MV-4-11 (cell line): ENCODE results near the gene ROBO1.
"Not testable (repeated sequence)": the region's sequence is repeated elsewhere in the genome, so short reads cannot be mapped to it uniquely, and the experiment has no call there.

ENCODE experiments used
- DNase-seq: peaks from one replicate; lab custom pipeline; 2025; lab: John Stamatoyannopoulos, UW

Gene ROBO1

DNA sequence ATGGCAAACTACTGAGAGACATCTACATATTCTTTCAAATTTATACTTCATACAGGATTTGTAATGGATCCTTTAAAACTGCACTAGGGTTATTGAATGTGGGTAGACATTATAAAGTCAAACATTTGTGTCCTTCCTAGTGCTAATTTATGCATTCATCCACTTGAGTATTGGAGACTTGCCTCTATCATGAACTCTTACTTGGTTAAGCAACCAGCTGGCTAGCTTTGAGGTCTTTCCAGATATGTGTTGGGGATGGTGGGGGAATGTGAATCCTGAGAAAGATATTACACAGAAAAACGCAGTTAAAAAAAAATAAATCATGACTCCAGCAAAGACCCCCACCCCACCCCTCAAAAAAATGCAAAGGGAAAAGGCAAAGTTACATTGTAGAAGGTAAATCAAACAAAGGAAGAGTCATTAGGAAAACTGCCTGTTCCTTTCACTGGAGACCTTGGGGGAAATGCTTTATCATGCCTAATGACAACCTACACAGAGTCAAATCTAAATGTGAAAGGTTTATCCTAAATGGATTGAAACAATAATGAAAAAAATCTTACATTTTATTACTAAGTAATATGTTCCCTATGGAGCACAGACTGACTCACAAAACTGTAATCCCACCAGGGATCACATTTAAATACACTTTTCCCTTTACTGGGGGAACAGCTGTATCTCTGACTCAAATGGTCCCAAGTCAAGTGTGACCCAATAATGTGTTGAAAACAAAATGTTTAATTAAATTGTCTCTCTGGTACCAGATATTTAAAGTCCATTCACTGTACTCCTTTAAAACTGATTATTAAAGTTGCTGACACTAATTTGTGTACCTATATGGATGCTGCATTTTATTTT lies 522.3 kb downstream of the ROBO1 start:
- no peak for DNase-seq

DNA sequence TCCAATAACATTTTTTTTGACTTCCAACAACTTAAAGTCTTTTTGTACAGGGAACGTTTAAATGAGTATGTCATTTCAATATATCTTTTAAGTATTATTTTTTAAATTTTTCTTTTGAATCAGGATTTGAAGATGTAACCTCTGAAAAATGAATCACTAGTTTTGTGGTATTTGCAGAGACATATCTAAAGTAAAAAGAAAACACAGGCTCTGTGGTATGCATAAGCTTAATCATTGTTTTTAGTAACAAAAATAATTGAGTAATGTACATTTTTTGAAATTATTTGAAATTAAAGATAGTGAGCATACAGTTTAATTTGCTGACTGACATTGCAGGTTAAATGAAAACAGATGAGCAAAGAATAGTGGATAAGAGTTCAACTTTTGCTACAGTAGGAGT lies 531.3 kb downstream of the ROBO1 start:
- DNase-seq: no peak

DNA sequence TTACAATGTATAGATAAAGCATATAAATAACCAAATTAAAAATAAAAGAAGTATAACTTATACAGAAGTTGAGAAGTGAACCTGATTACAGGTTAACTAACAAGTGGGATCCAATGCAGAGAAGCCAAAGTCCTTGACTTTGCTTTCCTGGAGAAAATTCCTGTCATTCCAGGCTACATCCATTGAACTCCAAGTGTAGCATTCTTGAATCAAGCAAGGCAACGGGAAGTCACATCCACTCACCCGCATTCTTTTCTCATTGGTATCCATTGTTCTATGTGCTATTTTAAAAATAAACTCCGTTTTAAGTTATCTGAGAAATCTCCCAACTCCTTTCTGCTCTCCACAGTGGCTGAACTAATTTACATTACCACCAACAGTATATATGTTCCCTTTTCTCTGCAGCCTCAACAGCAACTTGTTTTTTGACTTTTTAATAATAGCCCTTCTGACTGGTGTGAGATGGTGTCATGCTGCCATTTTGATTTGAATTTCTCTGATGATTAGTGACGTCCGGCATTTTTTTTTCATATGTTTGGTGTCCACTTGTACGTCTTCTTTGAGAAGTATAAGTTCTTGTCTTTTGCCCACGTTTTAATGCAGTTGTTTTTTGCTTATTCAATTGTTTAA lies 534.3 kb downstream of the ROBO1 start:
- DNase-seq: no peak

DNA sequence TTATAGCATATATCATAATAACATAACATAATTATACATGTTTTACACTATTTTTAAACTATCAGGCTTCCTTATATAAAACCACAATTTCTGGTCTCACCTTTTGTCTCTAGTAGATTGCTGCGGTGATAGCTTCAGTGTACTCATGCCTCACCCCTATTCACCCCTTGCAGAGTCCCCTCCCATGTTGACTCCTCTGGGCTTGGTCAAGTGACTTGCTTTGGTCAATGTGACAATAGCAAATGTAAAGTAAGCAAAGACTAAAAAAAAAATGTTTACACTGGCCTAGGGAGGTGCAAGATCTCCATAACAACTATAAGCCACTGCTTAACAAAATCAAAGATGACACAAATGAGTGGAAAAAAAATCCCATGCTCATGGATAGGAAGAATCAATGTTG lies 537.5 kb downstream of the ROBO1 start:
- no peak for DNase-seq

DNA sequence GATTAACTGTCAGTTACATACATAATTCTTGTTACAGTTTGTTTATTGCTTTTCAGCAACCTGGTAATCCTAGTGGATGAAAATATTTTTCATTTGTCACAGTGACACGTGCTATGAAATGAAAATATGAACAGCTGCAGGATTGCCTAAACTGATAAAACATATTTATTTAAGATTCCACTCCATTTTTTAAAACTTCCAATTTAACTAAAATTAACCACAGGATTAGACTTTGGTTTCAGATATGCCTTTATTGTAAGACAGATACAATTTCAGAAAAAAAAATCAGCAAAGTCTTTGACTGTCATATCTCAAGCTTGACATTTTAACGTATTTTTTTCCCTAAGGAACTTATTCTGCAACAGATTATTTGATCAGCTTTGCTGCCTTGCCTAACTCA lies 550.7 kb downstream of the ROBO1 start:
- DNase-seq: no peak

DNA sequence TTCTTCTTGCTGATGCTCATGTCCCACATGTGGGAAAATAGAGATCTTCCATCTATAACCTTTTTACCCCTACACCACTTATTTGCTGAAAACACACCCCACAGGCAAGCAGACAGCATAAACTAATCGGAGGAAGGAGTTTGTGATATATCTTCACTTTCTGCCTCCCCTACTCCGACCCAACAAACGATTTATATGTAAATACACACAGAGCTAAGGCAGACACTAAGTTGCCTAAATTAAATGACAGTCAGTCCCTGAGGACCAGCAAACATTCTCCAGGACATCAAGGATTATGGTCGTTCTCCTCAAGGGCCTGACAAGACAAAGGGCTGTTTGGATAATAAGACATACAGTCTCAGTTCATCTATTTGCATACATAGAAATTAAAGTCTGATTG lies 552.5 kb downstream of the ROBO1 start:
- DNase-seq: no peak

DNA sequence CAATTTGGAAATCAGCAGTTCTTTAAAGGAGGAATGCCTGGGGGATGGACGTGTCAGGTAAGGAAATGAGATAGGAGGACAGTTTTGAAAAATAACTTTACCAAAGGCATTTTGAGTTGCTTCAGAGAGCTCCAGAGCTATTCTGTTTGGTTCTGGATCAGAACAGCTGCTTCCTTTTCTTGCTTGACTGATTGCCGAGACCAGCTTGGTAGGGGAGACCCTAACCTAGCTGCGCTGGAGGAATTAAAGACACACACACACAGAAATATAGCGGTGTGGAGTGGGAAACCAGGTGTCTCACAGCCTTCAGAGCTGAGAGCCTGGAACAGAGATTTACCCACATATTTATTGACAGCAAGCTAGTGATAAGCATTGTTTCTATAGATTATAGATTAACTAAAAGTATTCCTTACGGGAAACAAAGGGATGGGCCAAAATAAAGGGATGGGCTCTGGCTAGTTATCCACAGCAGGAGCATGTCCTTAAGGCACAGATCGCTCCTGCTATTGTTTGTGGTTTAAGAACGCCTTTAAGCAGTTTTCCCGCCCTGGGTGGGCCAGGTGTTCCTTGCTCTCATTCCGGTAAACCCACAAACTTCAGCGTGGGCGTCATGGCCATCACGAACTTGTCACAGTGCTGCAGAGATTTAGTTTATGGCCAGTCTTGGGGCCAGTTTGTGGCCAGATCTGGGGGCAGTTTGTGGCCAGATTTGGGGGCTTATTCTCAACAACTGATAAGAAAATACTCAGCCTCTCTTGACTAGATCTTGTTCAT lies 556.0 kb downstream of the ROBO1 start:
- no peak for DNase-seq

DNA sequence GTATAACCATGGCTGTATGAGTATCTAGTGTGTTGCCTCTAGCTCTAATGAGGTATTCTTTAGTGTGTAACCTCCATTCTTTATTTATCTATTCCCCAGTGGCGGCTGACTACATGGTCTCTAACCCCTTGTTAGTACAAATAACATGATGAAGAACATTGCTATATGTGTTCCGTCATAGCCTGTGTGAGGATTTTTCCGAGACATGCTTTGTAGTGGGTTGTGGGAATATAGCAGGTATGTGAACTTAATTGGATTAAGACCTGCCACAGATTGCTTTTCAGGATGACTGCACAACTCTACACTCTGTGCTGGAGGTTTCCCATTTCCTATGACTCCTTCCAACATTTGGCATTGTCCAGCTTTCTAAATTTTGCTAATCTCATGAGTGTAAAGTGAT lies 563.4 kb downstream of the ROBO1 start:
- no peak for DNase-seq

DNA sequence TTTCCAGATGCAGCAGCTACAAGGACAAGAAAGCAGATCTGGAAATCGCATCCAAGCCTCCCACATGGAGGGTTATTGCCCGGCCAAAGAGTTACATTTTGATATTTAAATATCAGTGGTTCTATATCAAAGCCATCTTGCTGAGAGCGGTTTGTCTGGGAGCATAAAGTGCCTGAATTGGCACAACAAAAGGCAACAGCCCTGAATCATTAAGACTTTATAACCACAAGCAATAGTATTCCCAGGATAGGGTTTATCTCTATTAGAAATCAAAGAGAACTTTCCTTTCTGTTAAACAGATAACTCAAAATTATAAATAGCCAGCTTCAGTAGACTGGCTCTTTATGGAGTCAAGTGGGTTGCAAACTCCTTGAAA lies 564.7 kb downstream of the ROBO1 start:
- DNase-seq: no peak

DNA sequence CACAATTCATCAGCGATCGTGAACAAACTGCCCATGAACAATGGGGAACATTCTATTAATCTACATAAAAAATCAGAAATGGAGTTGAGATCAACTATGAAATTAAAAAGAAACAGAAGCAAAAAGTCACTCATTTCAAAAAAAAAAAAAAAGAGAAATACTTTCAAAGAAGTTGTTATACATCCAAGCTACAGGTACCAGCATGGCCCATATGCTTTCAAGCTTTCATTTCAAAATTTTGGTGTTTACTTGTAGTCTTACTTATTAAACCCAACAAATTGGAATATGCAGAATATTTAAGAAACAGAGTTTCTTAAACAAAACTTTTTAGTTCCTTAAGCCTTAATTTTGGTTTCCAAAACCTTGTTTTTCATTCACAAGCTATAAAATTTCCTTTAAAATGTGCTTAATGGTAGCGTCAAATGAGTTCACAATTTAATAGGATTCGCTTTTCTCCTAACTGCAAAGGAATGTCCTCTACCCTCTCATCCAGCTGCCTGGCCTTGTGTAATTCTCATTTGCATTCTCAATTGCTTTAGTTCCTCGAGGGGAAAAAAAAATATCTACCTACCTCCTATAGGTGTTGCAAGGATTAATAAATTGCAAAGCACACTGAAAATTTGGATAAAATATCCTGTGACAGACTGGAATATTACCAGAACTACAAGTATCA lies 565.2 kb downstream of the ROBO1 start:
- no peak for DNase-seq

DNA sequence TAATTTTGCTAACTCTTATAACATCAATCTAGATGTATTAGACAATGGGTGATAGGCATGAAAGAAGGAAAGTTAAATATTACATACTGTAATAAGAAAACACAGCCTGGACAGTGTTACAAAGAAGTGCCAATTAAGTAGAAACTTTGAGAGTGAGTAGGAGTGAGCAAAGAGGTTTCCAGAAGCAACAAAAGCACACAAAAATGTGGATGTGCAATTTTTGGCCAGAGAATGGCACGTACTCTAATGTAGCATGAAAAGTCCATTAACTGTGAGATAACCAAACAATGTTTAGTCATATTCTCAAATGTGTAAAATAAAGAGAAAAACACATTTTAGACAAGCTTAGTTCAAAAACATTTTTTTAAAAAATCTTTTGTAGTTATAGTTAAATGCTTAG lies 567.3 kb downstream of the ROBO1 start:
- DNase-seq: no peak

DNA sequence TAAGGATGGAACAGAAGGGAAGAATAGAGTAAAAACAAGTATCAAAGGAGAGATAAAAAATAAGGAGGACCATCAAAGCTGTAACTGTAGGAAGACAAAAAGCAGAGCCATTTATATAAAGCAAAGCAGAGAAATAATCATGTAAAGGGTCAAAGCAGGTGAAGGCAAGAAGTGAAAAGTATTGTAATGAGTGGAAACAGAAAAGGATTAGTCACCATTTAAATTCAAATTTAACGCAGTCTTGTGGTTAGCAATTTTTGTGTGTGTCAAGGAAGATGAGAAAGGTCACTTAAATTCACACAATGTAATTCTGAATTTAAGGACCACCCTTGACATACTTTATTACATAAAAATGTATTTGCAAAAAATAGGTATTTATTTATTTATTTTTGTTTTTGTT lies 567.8 kb downstream of the ROBO1 start:
- DNase-seq: no peak

DNA sequence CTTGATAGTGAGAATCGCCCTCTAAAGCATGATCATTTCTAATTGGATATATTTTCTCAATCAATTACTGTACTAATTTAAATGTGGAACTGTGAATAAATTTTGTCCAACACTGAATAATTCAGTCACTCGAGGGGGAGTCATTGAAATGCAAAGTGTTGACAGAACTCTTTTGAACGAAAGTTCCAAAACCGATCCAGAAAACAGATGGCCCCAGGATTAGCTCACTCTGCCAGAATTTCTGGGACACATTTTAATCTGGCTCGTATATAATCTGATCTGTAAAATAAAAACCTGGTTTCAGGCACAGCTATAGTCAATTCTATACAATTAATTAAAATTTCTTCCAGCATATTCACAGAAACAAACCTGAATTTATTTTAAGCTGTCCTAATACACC lies 580.4 kb downstream of the ROBO1 start:
- no peak for DNase-seq

DNA sequence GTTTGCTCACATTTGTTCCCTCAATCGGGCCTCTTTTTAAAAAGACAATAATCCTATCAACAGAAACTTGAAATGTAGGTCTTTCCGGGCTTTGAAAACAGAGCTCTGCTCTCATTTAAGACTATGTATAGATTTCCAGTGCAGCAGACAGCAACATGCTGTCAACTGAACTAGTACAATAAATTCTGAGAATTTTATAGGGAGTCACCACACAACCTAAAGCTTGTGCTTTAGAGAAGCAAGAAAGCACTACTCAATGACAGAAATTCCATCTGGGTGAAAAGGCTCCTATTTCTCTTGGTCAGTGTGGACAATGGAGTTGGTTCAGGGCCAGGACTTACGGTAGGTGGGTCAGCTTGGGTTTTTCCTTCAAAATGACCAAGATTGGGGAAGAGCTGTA lies 583.5 kb downstream of the ROBO1 start:
- DNase-seq: no peak

DNA sequence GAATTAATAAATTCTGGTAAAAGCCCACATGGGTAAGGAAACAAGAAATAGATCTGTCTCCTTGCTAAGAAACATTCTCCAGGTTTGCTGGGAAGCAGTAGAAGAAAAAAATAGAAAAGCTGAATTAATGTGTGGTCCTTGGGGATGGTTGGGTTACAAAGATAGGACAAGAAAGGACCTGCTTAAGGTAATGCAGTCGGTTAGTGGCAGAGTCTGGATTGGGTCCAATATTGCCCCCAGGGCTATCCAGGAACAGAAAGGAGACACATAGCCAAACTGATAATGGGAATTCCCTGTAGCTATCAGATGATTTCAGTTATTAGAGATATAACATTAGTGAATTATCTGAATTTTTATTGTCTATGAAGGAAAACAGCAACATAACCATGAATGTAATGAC lies 584.3 kb downstream of the ROBO1 start:
- no peak for DNase-seq

DNA sequence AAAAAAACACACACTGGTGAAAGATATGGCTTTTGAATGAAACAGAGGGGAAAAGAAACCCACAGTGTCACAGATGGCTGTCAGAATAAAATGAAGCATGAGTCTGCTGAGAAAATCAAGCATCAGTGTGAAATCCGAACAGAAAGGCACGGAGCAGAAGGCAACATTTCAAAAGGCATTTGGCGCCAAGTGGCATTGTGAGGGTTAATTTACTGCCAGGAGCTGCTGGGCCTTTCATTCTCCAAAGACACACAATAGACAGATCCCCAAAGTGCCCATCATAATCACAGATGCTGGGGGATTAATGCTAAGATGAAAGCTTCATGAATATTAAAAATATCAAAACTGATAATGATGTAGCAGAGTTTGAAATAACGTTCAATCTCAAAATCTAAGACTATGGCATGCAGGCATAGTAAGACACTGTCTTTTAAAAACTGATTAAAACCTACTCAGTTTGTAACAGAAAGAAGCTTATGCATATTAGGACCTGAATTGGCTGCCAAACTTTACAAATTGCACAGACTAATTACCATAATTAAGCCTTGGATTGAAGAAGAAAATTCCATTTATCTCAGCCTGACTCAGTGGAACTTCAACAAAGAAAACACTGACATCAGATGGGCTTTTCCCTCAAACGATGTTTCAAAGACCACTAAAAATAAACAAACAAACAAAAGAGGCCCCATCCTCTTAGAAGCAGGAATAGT lies 589.2 kb downstream of the ROBO1 start:
- no peak for DNase-seq

DNA sequence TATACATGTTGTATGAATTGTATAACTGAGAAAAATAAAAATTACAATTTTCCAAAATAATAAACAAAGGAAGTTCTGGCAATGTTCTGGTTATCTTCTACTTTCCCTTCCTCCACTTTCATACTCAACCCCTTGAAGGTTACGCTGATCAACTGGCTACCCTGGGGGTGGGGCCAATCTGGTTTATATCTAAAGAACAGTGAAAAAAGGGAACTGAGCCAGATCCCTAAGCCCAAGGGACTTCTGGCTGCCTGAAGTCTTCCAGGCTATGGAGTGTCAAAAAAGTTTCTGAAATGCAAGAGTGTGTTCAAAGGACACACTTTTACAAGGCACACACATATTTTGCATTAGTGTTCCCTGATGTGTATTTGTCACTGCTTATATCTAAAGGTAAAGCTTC lies 591.9 kb downstream of the ROBO1 start:
- peak; percentile 77 for DNase-seq

DNA sequence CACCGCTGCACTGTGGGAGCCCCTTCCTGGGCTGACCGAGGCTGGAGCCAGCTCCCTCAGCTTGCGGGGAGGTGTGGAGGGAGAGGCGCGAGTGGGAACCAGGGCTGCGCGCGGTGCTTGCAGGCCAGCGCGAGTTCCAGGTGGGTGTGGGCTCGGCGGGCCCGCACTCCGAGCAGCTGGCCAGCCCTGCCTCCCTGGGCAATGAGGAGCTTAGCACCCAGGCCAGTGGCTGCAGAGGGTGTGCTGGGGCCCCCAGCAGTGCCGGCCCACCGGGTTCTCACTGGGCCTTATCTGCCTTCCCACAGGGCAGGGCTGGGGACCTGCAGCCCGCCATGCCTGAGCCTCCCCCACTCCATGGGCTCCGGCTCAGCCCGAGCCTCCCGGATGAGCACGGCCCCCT lies 594.5 kb downstream of the ROBO1 start:
- not testable (repeated sequence) for DNase-seq

DNA sequence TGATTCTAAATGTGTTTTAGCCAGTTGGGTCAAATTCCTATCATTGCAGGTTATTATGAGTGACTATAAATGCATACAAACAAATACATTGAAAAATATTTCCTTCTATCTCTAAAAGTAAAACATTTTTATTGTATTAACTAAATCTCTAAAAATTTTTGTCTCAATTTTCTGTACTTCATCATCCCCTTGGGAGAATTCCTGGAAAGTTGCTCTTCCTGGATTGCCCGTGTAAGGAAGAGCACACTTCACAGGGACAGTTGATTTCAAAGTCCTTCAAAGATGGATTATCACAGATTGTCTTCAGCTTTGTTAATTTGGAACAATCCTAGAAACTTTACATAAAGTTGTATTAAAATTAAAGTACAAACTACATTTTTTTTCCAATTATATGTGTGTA lies 595.6 kb downstream of the ROBO1 start:
- DNase-seq: no peak

DNA sequence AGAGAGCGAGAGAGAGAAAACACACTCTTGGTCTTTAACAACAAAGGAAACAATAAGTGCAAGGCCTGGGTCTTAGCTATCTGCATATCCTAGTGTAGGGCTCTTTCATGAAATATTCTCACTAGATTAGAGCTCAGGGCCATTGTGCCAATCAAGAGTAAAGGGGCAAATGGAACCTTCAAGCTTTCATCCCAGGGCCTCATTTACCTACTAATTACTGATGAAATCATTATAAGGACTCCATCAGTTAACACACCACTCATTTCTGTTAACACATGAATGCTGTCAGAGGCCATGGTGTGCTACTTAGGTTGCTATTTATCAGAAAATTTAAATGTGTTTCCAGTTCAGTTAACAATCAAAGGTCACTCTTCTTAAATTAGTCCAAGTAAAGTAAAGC lies 597.8 kb downstream of the ROBO1 start:
- no peak for DNase-seq

DNA sequence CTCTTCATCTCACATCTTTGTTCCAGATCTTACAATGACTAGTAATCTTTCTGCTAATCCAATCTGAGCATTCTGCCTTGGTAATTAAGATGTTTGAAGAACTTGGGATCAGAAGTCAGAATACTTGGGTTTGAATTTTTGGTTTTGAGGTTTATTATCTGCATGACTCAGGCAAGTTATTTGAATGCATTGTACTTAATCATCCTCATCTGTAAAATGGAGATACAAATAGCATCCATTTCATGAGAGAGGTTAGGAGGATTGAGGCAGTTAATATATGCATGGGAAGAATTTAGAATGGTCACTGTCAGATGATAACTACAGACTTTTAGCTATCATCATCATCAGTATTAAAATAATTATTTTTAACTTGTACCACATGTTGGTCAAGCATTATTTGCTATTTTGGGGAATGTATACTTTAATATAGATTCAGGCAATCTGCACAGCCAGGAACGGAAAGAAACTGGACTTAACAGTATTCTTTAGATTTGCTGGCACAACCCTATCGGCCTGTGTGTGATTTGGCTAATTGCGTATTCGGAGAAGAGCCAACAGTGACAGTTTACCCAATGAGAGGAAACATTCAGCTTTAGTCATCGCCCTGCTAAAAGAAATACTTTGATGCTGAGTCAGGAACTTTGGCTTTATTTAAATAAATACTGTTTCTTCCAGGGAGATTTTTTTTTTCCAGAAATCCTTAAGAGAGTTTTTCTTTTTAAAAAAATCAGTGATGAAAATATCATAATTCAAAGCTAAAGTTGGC lies 600.0 kb downstream of the ROBO1 start:
- DNase-seq: no peak
